SW480 (cell line): ENCODE measurements around the gene ZNF3.

Experiments
- DNase-seq: peaks from one replicate; pipeline ENCODE4 v3.0.0-alpha.2; 2016; ENCODE audit warnings: low spot score

The ZNF3 gene

GRCh38 chr7:100053215-100053614 is 28.3 kb downstream of the ZNF3 start:
- DNase-seq: peak; percentile 88

GRCh38 chr7:100051611-100052010 is 29.9 kb downstream of the ZNF3 start:
- no peak for DNase-seq

DNA sequence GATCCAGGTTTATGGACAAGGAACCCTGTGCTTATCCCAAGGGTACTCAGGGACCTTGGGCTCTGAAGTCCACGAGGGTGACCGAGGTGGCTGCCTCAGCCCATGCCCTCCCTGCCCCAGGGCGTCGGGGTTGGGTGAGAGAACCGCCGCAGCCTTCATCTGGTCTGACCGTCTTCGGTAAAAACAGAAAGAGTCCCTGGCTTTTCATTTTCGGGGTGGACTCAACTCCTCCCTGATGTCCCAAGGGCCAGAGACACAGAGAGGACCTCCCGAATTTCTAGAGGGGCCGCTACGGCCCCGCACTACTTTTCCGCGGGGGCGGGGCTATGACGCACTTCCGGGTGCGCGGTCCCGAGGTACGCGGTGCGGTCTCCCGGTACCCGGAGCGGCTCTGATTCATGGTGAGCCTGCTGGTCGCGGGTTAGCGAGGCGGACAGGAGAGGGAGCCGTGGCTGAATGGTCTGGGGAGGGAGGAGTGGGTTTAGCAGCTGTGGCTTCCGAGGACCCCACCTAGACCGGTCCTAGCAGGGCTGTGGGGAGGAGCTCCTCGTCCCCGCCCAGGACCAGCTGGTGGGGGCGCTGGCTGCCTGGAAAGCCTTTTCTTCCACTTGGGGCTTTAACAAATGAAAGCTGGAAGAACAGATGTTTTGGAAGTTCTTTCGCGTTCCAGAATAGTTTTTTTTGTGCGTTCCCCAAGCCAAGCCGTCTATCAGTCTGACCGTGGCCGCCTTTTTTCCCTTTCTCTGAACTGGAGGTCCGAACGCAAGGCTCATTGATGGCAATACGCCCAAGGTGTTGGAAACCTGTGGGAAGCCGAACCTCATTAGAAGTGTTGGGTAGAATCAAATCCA is 31.9 kb downstream of the ZNF3 start, which contains the start of gene ZSCAN21:
Gene ZSCAN21, plus strand, starts transcription at position 334 of the 851 bp plus-strand sequence. CDS start 7,233 bp downstream, outside the sequence.
- peak; percentile 89 for DNase-seq

- peak; percentile 34 for DNase-seq
Observed at GRCh38 chr7:100048680-100049079, 32.8 kb downstream of the ZNF3 start.

GRCh38 chr7:100044718-100045117 is 36.8 kb downstream of the ZNF3 start:
- peak; percentile 59 for DNase-seq

- no peak for DNase-seq
Observed at GRCh38 chr7:100040575-100040974, 40.9 kb downstream of the ZNF3 start.

DNA sequence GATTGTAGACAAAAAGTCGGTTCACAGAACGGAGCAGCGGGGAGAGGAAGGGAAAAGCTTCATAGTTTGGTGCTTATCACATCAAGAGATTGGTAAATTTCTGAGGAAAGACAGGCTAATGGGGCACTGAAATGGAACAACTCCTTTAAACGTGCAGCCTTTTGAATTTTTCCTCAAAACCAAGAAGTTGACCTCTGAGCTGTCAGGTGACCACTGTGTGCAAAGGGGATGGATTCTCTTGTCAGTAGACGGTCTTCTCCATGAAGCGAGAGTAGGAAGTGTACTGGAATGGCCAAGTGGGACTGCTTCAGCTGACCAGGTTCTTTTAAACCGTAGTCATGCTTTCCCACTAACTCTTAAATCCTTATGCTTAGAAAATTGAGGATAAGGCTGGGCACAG is 43.2 kb downstream of the ZNF3 start:
- no peak for DNase-seq

- DNase-seq: no peak
Observed at GRCh38 chr7:100035876-100036275, 45.6 kb downstream of the ZNF3 start.

DNA sequence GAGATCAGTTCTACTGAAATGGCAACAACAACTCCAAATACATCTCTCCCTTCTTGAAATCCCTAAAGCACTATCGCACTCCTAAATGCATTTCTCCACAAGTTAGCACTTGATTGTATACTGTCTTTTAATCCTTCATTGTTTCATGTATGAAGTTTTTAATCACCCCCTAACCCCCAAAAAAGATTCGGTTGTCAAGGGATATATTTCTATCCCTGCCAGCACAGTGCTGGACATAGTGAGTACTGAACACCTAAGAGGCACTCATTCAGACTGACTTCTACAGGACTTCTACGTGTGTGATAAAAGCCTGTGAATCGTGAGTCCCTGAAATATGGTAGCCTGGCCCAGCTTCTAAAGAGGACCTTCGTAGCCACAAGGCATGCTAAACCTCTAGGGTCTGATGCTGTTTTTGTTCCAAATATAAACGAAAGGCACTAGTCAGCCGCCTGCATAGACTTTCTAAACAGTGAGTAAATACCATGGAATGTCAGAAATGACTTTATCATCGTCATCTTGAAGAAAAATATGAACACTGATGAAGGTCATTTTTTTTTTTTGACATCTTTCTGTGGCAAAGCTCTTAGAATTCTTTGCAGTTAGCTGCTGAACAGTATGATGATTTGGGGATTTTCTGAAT is 46.5 kb downstream of the ZNF3 start:
- no peak for DNase-seq

DNA sequence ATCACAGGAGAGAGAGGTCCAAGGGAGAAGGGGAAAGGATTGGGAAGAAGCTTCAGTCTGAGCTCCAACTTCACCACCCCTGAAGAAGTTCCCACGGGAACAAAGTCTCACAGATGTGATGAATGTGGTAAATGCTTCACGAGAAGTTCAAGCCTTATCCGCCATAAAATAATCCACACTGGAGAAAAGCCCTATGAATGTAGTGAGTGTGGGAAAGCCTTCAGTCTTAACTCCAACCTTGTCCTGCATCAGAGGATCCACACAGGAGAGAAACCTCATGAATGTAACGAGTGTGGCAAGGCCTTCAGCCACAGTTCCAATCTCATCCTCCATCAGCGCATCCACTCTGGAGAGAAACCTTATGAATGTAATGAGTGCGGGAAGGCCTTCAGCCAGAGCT is 48.0 kb downstream of the ZNF3 start:
- no peak for DNase-seq

DNA sequence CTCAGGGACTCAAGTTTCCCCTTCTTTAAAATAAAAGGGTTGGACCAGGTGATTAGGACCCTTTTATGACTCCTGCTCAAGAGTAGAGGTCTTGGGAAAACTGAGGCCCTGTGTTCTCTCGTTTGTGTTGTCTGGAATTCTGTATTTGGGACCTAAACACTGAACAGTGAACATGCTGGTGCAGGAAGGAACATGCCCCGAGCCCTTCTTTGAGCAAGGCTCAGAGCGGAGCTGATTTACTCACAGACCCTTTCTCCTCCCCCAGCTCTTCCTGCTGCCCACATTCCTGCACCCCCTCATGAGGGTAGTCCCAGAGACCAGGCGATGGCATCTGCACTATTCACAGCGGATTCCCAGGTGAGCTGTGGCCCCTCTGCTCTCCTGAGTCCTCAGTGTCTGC is 51.9 kb downstream of the ZNF3 start:
- no peak for DNase-seq

- DNase-seq: no peak
Observed at GRCh38 chr7:100027197-100027596, 54.3 kb downstream of the ZNF3 start.

GRCh38 chr7:100024020-100024619 is 57.4 kb downstream of the ZNF3 start:
- DNase-seq: no peak

- no peak for DNase-seq
Observed at GRCh38 chr7:100023526-100023925, 58.0 kb downstream of the ZNF3 start.

GRCh38 chr7:100022621-100023020 is 58.9 kb downstream of the ZNF3 start:
- no peak for DNase-seq

DNA sequence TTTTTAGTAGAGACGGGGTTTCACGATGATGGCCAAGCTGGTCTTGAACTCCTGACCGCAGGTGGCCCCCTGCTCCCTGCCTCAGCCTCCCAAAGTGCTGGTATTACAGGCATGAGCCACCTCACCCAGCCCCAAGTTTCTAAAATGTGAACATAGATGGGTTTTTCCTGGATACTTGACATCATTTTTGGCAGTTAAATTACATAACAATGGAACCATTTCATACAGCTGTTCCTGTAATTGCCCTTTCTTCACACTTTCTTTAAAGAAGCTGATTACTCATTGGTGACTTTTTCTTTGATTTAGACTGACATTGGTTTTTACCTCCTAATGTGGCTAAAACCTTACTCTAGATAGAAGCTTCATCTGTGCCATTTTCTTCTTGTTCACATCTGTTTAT is 60.2 kb downstream of the ZNF3 start:
- DNase-seq: no peak
